Esophagus squamous epithelium (tissue), 5 donors: Measurements from ENCODE around the gene PREP. TPM values are rescaled to one million over a fixed set of nuclear protein-coding genes. Genes with fewer than 3 reads are reported as not detected.

ENCODE experiments used
- DNase-seq: peaks from one replicate; lab custom pipeline; 2025; lab: John Stamatoyannopoulos, UW
- H3K27ac ChIP-seq, 4 donors: fragments of 200-600 bp; sonication (generic); one replicate each; pipeline ENCODE4 v1.5.1; 2016 to 2019; ENCODE audit warnings: mild to moderate bottlenecking in 1 of 4
- H3K27me3 ChIP-seq, 4 donors: fragments of 200-600 bp; sonication (generic); 1 replicate in 3 of 4; 2 replicates in 1 of 4; pipeline versions ENCODE4 v1.5.1 to v1.6.0; 2017 to 2021; ENCODE audit warnings: antibody characterized with exemption in 1 of 4
- H3K36me3 ChIP-seq, 3 donors: fragments of 200-600 bp; sonication (generic); one replicate each; pipeline ENCODE4 v1.5.1; 2016 to 2019
- H3K4me1 ChIP-seq, 3 donors: fragments of 200-600 bp; sonication (generic); one replicate each; pipeline ENCODE4 v1.5.1; 2017 to 2019
- H3K4me3 ChIP-seq, 4 donors: fragments of 200-600 bp; sonication (generic); 1 replicate in 3 of 4; 2 replicates in 1 of 4; pipeline ENCODE4 v1.5.1; 2016 to 2019; ENCODE audit warnings: mild to moderate bottlenecking in 2 of 4, moderate library complexity in 1 of 4
- H3K9me3 ChIP-seq, 3 donors: fragments of 200-600 bp; sonication (generic); one replicate each; pipeline ENCODE4 v1.5.1; 2016 to 2019
- POLR2A ChIP-seq, 4 donors: fragments of 450-650 bp; IDR thresholded peaks; one replicate each; pipeline ENCODE4 v1.6.1; 2017; ENCODE audit warnings: antibody characterized with exemption in 4 of 4, mild to moderate bottlenecking in 4 of 4, moderate library complexity in 3 of 4
- WGBS, 2 donors: methylation state at CpG; one replicate each; pipeline ENCODE4 v1.1.5; 2018; 5-methylcytosine and 5-hydroxymethylcytosine counted together
- intact Hi-C: fragments of 100-400 bp; cut with DNase I; formaldehyde crosslinking; loops from one replicate; pipeline ENCODE4 v1.15.0; 2022
- total RNA-seq, 4 donors: library from RNA; depleted of rRNA; stranded (reverse); fragments of >200 nt; gene quantifications; one replicate each; pipeline ENCODE4 v1.1.0, GENCODE V29; 2016
- TF ChIP-seq, protein P1 (sequence below), 6 experiments: fragments of 450-650 bp in 4 of 6; fragments of 200-600 bp in 2 of 6; sonication (generic) in 2 of 6; IDR thresholded peaks; one replicate each; pipeline ENCODE4 v1.5.1; 2016 to 2019; ENCODE audit warnings: antibody characterized with exemption in 6 of 6, mild to moderate bottlenecking in 4 of 6, moderate library complexity in 4 of 6
- donor health status: DM: yes; HTN: yes; CAD: no.

PREP gene
- total RNA-seq, 4 donors from 2014 or later = 11.9 to 28.0 (median 19.6) TPM

DNA sequence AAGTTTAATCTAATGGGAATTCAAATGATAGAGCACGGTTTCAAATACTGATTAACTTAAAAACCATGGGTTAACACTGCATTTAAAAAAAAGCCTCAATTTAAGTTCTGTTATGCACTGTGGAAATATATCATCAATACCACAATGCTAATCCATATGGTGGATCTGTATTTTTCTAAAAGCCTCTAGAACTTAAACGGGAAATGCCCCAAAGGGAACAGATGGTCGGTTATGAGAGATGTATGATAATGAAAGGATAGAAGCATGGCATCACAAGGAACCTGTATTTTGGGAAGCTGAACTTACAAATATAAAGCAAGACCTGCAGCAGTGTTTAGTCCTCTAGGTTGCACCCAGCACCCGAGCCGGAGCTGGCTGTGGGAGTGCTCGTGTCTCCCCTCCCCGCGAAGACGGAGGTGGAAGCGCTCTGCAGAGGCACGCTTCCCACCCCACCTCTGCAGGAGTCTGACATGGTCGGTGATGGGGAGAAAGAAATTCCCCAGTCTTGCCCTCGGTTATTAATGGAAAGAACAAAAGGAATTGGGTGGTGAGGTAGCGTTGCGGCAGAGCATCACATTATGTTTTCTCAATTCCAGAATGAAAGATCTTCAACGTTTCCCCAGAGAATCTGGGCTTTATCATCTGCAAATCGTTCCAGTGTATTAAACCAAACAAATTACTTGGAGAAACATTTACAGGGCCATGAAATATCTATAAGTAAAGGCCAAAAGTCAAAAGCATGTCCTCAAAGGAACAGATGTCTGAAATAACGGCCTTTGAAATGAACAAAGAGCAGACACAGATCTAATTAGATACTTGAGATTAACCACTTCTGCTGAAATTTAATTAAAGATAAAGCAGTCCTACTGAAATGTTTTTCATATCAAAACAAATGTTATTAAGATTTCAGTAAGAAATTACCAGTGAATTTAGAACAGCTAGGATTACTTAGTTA lies 120.0 kb downstream of the PREP start:
- no peaks in the 10 kb centered on the region for H3K9me3 ChIP-seq
- WGBS, 2 donors = 89 to 91% methylated on average over 12 to 18 of the region's 18 CpGs
- H3K27ac ChIP-seq = no peak overlapping the region
- H3K4me1 ChIP-seq = no peaks in the 10 kb centered on the region
- intact Hi-C loops = no loop called here
- no peak overlapping the region for H3K4me3 ChIP-seq
- no peaks in the 10 kb centered on the region for H3K27me3 ChIP-seq
- H3K36me3 ChIP-seq = peaks cover 3 to 98% (median 16%) of the 10 kb centered on the region in 3 donors
- no peak for DNase-seq
- TF ChIP-seq, protein P1, sequence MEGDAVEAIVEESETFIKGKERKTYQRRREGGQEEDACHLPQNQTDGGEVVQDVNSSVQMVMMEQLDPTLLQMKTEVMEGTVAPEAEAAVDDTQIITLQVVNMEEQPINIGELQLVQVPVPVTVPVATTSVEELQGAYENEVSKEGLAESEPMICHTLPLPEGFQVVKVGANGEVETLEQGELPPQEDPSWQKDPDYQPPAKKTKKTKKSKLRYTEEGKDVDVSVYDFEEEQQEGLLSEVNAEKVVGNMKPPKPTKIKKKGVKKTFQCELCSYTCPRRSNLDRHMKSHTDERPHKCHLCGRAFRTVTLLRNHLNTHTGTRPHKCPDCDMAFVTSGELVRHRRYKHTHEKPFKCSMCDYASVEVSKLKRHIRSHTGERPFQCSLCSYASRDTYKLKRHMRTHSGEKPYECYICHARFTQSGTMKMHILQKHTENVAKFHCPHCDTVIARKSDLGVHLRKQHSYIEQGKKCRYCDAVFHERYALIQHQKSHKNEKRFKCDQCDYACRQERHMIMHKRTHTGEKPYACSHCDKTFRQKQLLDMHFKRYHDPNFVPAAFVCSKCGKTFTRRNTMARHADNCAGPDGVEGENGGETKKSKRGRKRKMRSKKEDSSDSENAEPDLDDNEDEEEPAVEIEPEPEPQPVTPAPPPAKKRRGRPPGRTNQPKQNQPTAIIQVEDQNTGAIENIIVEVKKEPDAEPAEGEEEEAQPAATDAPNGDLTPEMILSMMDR (IDR thresholded peaks at IDR 0.05) = no peak
- no peak for TF ChIP-seq POLR2A (IDR thresholded peaks at IDR 0.05)

DNA sequence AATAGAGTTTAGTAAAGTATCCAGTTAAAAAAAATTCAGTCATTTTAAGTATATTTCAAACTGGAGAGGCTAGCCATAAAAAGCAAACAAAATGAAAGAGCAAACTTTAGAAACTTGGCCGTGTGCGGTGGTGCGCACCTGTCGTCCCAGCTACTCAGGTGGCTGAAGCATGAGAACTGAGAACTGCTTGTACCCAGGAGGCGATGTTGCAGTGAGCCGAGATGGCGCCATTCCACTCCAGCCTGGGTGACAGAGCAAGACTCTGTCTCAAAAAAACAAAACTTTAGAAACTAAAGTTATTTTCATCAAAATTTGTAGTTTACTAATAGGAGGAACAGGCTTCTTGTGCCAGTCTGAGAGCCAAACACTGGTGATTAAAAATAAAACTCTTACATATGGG lies 122.8 kb downstream of the PREP start:
- H3K4me3 ChIP-seq = no peak overlapping the region
- 93 to 98% methylated on average over 7 of the region's 7 CpGs for WGBS, 2 donors
- H3K9me3 ChIP-seq = no peaks in the 10 kb centered on the region
- TF ChIP-seq POLR2A (IDR thresholded peaks at IDR 0.05) = no peak
- TF ChIP-seq, protein P1 (IDR thresholded peaks at IDR 0.05) = no peak
- DNase-seq = no peak
- H3K4me1 ChIP-seq = no peaks in the 10 kb centered on the region
- H3K27ac ChIP-seq = no peak overlapping the region
- no peaks in the 10 kb centered on the region for H3K27me3 ChIP-seq
- intact Hi-C loops = no loop called here
- peaks cover 4 to 95% (median 24%) of the 10 kb centered on the region in 3 donors for H3K36me3 ChIP-seq

DNA sequence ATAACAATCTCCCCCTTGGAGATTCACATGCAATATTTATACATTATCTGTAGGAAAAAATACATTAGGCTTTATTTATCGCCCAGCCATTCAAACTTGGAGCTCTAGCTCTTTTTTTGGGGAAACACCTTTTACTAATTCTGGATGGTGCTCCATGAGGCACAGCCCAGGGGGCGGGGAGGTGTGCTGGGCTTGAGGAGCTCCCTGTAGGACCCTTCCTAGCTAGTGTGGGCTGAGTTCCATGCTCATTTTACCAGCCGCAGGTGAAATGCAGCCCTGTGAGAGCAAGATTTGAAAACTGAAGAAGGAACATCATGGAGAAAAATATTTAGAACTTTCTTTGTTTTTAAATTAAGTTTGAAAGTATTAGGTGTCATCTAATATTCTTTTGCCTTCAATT lies 123.4 kb downstream of the PREP start:
- DNase-seq = no peak
- H3K36me3 ChIP-seq = peaks cover 4 to 89% (median 24%) of the 10 kb centered on the region in 3 donors
- H3K27me3 ChIP-seq = no peaks in the 10 kb centered on the region
- no peak for TF ChIP-seq POLR2A (IDR thresholded peaks at IDR 0.05)
- TF ChIP-seq, protein P1 (IDR thresholded peaks at IDR 0.05) = no peak
- intact Hi-C loops = no loop called here
- 83 to 100% methylated on average over 3 of the region's 3 CpGs for WGBS, 2 donors
- no peaks in the 10 kb centered on the region for H3K9me3 ChIP-seq
- no peak overlapping the region for H3K4me3 ChIP-seq
- H3K27ac ChIP-seq = no peak overlapping the region
- no peaks in the 10 kb centered on the region for H3K4me1 ChIP-seq

DNA sequence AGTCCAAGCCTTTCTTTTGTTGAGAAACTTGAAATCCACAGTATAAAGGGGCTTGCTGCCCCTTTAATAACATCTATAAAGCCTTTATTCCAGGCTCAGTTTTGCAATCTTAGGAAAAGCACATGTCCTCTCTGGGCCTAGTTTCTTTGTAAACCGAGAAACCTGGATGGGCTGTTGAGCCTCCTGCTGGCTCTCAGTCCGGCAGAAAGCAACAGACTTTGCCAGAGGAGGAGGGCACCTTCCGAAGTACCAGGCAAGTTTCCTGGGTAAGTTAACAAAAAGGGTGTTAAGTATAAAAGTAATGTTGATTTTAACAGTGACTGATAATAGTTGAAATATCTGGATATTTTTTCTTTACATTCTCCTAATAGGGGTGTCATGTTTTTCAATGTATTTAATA lies 124.1 kb downstream of the PREP start:
- no peak for TF ChIP-seq POLR2A (IDR thresholded peaks at IDR 0.05)
- TF ChIP-seq, protein P1 (IDR thresholded peaks at IDR 0.05) = no peak
- no peak for DNase-seq
- Histone ChIP-seq H3K9me3 (no peaks in the 10 kb centered on the region), H3K36me3 (peaks cover 4 to 82% (median 24%) of the 10 kb centered on the region in 3 donors), H3K4me3 (no peak overlapping the region), H3K4me1 (no peaks in the 10 kb centered on the region), H3K27me3 (no peaks in the 10 kb centered on the region), H3K27ac (no peak overlapping the region)
- intact Hi-C loops = no loop called here
- WGBS, 2 donors = 85 to 87% methylated on average over 3 of the region's 3 CpGs

DNA sequence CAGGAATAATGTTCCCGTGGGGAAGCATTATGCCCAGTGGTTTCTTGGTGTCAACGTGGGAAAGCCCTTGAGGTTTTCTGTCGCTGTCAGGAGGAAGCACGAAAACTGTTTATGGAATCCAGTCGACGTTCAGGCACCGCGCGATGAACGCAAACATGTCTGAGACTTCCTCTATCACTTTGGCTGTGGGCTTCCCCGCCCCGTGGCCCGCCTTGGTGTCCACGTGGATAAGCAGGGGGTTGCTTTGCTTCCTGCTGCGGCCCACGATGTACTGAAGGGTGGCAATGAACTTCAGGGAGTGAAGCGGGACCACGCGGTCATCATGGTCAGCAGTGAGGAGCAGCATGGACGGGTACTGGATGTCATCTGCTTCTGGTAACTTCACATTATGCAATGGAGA lies 124.8 kb downstream of the PREP start:
- Histone ChIP-seq H3K4me1 (no peaks in the 10 kb centered on the region), H3K9me3 (no peaks in the 10 kb centered on the region), H3K4me3 (no peak overlapping the region), H3K27me3 (no peaks in the 10 kb centered on the region), H3K27ac (no peak overlapping the region), H3K36me3 (peaks cover 4 to 75% (median 24%) of the 10 kb centered on the region in 3 donors)
- TF ChIP-seq POLR2A (IDR thresholded peaks at IDR 0.05) = no peak
- TF ChIP-seq, protein P1 (IDR thresholded peaks at IDR 0.05) = no peak
- WGBS, 2 donors = 91 to 96% methylated on average over 12 to 15 of the region's 20 CpGs
- no peak for DNase-seq
- intact Hi-C loops = no loop called here
